H1 (cell line): ENCODE results near the gene GATD1. TPM values are rescaled to one million over a fixed set of nuclear protein-coding genes. Genes with fewer than 3 reads are reported as not detected.
A peak's percentile ranks its signal among the peaks of the same experiment; 100 is the strongest.

Experiments
- CTCF ChIA-PET: fragments of 300-600 bp; sonication (Branson Sonifier 250); formaldehyde crosslinking; loops from one replicate; lab custom pipeline; 2021; ENCODE audit not compliant: partially characterized antibody; lab: Charles Lee
- POLR2A ChIA-PET: fragments of 300-600 bp; sonication (Branson Sonifier 250); formaldehyde crosslinking; loops from one replicate; lab custom pipeline; 2021; ENCODE audit warnings: inconsistent platforms; ENCODE audit not compliant: partially characterized antibody; lab: Charles Lee
- DNase-seq, 2 experiments: peaks; one replicate each; pipeline versions ENCODE4 v3.0.0 to v3.0.0-alpha.2; 2010 to 2022; ENCODE audit warnings: low spot score in 2 of 2, low read depth in 1 of 2, mixed read lengths in 1 of 2
- FAIRE-seq: peaks from 2 replicates; lab custom pipeline; 2011; peaks lifted over from hg19 to GRCh38; lab: Jason Lieb, UNC
- H2AFZ ChIP-seq: 2 replicates; pipeline ENCODE4 v1.8.1; 2012; ENCODE audit warnings: low read length, inconsistent platforms
- H2AK5ac ChIP-seq: 2 replicates; pipeline ENCODE4 v1.6.1; 2013; ENCODE audit warnings: low read depth, low read length
- H2BK120ac ChIP-seq: replicated peaks from 2 replicates; pipeline ENCODE3; 2013; ENCODE audit warnings: low read depth, low read length, inconsistent platforms
- H2BK12ac ChIP-seq: 2 replicates; pipeline ENCODE4 v1.6.1; 2013; ENCODE audit warnings: low read depth, low read length
- H2BK15ac ChIP-seq: 2 replicates; pipeline ENCODE4 v1.6.1; 2013; ENCODE audit warnings: low read length
- H2BK20ac ChIP-seq: 2 replicates; pipeline ENCODE4 v1.6.1; 2013; ENCODE audit warnings: low read length
- H2BK5ac ChIP-seq: 2 replicates; pipeline ENCODE4 v1.6.1; 2013; ENCODE audit warnings: low read depth, low read length
- H3K14ac ChIP-seq: 2 replicates; pipeline ENCODE4 v1.6.1; 2013; ENCODE audit warnings: inconsistent platforms; ENCODE audit not compliant: insufficient read length
- H3K18ac ChIP-seq: 2 replicates; pipeline ENCODE4 v1.6.1; 2013; ENCODE audit warnings: low read length; ENCODE audit errors: extremely low read depth
- H3K23ac ChIP-seq: 2 replicates; pipeline ENCODE4 v1.6.1; 2013; ENCODE audit warnings: inconsistent platforms; ENCODE audit not compliant: insufficient read length
- H3K23me2 ChIP-seq: 2 replicates; pipeline ENCODE4 v1.6.1; 2013; ENCODE audit warnings: low read depth, low read length
- H3K27ac ChIP-seq: 2 replicates; pipeline ENCODE4 v1.6.1; 2011; ENCODE audit warnings: low read depth, low read length, inconsistent platforms
- H3K27me3 ChIP-seq, 4 experiments: replicated peaks in 1 of 4; 1 replicate in 1 of 4; 2 replicates in 3 of 4; pipeline versions ENCODE4 v1.6.1 to v1.8.1; 2011 to 2013; ENCODE audit warnings: low read length in 3 of 4, mild to moderate bottlenecking in 3 of 4, inconsistent platforms in 2 of 4, mixed read lengths in 2 of 4, moderate library complexity in 1 of 4; ENCODE audit not compliant: control insufficient read depth in 3 of 4, insufficient read depth in 3 of 4; ENCODE audit errors: extremely low read depth in 1 of 4
- H3K36me3 ChIP-seq, 4 experiments: 2 replicates each; pipeline versions ENCODE4 v1.6.1 to v1.8.1; 2011 to 2013; ENCODE audit warnings: mild to moderate bottlenecking in 4 of 4, low read length in 3 of 4, moderate library complexity in 2 of 4, control low read depth in 1 of 4, inconsistent platforms in 1 of 4; ENCODE audit not compliant: insufficient read depth in 4 of 4, control insufficient read depth in 2 of 4
- H3K4ac ChIP-seq: replicated peaks from 2 replicates; pipeline ENCODE3; 2013; ENCODE audit warnings: low read length, low read depth, mixed read lengths, inconsistent platforms; ENCODE audit not compliant: insufficient read length
- H3K4me1 ChIP-seq, 4 experiments: replicated peaks in 1 of 4; 1 replicate in 1 of 4; 2 replicates in 3 of 4; pipeline versions ENCODE4 v1.6.1 to v1.8.1; 2011 to 2013; ENCODE audit warnings: low read length in 3 of 4, inconsistent platforms in 2 of 4, mixed read lengths in 1 of 4; ENCODE audit not compliant: insufficient read depth in 4 of 4, control insufficient read depth in 3 of 4
- H3K4me2 ChIP-seq, 2 experiments: 2 replicates each; pipeline versions ENCODE4 v1.6.1 to v1.8.1; 2011 to 2013; ENCODE audit warnings: low read depth in 2 of 2, low read length in 2 of 2, control low read depth in 1 of 2, inconsistent platforms in 1 of 2, mild to moderate bottlenecking in 1 of 2; ENCODE audit not compliant: insufficient read depth in 1 of 2
- H3K4me3 ChIP-seq, 4 experiments: fragments of 200-600, 300-600 bp in 1 of 4; sonication (generic), shearing (Covaris generic), sonication (Bioruptor Twin) in 1 of 4; 2 replicates each; pipeline versions ENCODE4 v1.5.1 to v1.8.1; 2011 to 2016; ENCODE audit warnings: low read length in 4 of 4, low read depth in 3 of 4, control low read depth in 2 of 4, inconsistent platforms in 2 of 4, mild to moderate bottlenecking in 2 of 4, mixed read lengths in 1 of 4, moderate library complexity in 1 of 4; ENCODE audit not compliant: insufficient read depth in 2 of 4; ENCODE audit errors: extremely low read depth in 1 of 4
- H3K56ac ChIP-seq: replicated peaks from 2 replicates; pipeline ENCODE3; 2013; ENCODE audit warnings: low read depth, mild to moderate bottlenecking, mixed read lengths, low read length, inconsistent platforms; ENCODE audit not compliant: insufficient read length
- H3K79me1 ChIP-seq: 2 replicates; pipeline ENCODE4 v1.6.1; 2013; ENCODE audit warnings: low read depth, low read length, control low read depth
- H3K79me2 ChIP-seq, 2 experiments: 2 replicates each; pipeline versions ENCODE4 v1.6.1 to v1.8.1; 2012 to 2013; ENCODE audit warnings: low read length in 2 of 2, mild to moderate bottlenecking in 2 of 2, inconsistent platforms in 1 of 2; ENCODE audit not compliant: insufficient read depth in 2 of 2, control insufficient read depth in 1 of 2
- H3K9ac ChIP-seq, 4 experiments: replicated peaks in 1 of 4; 1 replicate in 1 of 4; 2 replicates in 3 of 4; pipeline versions ENCODE4 v1.6.1 to v1.8.1; 2011 to 2013; ENCODE audit warnings: low read depth in 3 of 4, low read length in 3 of 4, control low read depth in 2 of 4, mild to moderate bottlenecking in 2 of 4, moderate library complexity in 2 of 4, inconsistent platforms in 1 of 4; ENCODE audit errors: extremely low read depth in 1 of 4
- H3K9me3 ChIP-seq, 2 experiments: 2 replicates each; pipeline versions ENCODE4 v1.6.1 to v1.8.1; 2012 to 2013; ENCODE audit warnings: mild to moderate bottlenecking in 2 of 2, moderate library complexity in 2 of 2, control low read depth in 1 of 2, inconsistent platforms in 1 of 2, low read depth in 1 of 2, low read length in 1 of 2, mixed read lengths in 1 of 2; ENCODE audit not compliant: insufficient read depth in 2 of 2
- H4K20me1 ChIP-seq, 2 experiments: replicated peaks in 1 of 2; 2 replicates each; pipeline versions ENCODE3 to v1.8.1; 2011 to 2013; ENCODE audit warnings: inconsistent platforms in 2 of 2, low read length in 2 of 2, mild to moderate bottlenecking in 1 of 2; ENCODE audit not compliant: insufficient read depth in 2 of 2, control insufficient read depth in 1 of 2
- H4K5ac ChIP-seq: 2 replicates; pipeline ENCODE4 v1.6.1; 2013; ENCODE audit warnings: low read length, low read depth, mixed read lengths, inconsistent platforms; ENCODE audit not compliant: insufficient read length
- H4K8ac ChIP-seq: 2 replicates; pipeline ENCODE4 v1.8.0; 2013; ENCODE audit warnings: mild to moderate bottlenecking, moderate library complexity, low read length, inconsistent platforms; ENCODE audit not compliant: insufficient read depth; ENCODE audit errors: extremely low read depth
- H4K91ac ChIP-seq: replicated peaks from 2 replicates; pipeline ENCODE3; 2013; ENCODE audit warnings: low read length, mixed read lengths, inconsistent platforms; ENCODE audit not compliant: insufficient read length
- NRF1 ChIP-seq: IDR thresholded peaks from 2 replicates; pipeline ENCODE4 v1.6.1; 2011; ENCODE audit warnings: mild to moderate bottlenecking, low read depth, low read length, improper control_type of control experiment
- RAD21 ChIP-seq, 2 experiments: IDR thresholded peaks in 1 of 2; conservative IDR thresholded peaks in 1 of 2; 2 replicates each; pipeline ENCODE4 v1.6.1; 2011; ENCODE audit warnings: low read depth in 2 of 2, low read length in 2 of 2, improper control_type of control experiment in 1 of 2, inconsistent platforms in 1 of 2, mild to moderate bottlenecking in 1 of 2, moderate library complexity in 1 of 2
- SAP30 ChIP-seq: fragments of 300-600 bp; sonication (generic); IDR thresholded peaks from 2 replicates; pipeline ENCODE4 v1.7.1; 2012; ENCODE audit warnings: low read length, moderate library complexity, mild to moderate bottlenecking, inconsistent platforms; ENCODE audit not compliant: insufficient read depth, insufficient replicate concordance
- WGBS, 2 experiments: shearing (Covaris generic) in 1 of 2; methylation state at CpG; one replicate each; pipeline versions ENCODE4 v1.1.6 to v1.1.7; 2013 to 2015; ENCODE audit warnings: low lambda C conversion rate in 2 of 2, mixed read lengths in 2 of 2, inconsistent platforms in 1 of 2, low coverage in 1 of 2, missing lambda C conversion rate in 1 of 2; ENCODE audit not compliant: insufficient replicate concordance in 2 of 2, insufficient coverage in 1 of 2, insufficient read length in 1 of 2; ENCODE audit errors: extremely low coverage in 1 of 2, missing lambda C conversion rate in 1 of 2; 5-methylcytosine and 5-hydroxymethylcytosine counted together
- polyA plus RNA-seq, 7 experiments: library from polyadenylated mRNA; depleted of rRNA in 3 of 7; stranded (reverse) in 5 of 7; unstranded in 2 of 7; fragments of >200 nt in 5 of 7; fragments of 200-250 nt in 2 of 7; gene quantifications; 1 replicate in 5 of 7; 2 replicates in 1 of 7; 4 replicates in 1 of 7; pipeline versions ENCODE4 v1.2.1 to v1.2.3, GENCODE V29; 2011 to 2013; ENCODE audit warnings: missing spikeins in 2 of 7, mixed read lengths in 2 of 7
- total RNA-seq: library from RNA; stranded (reverse); fragmentation: NEBNext Ultra II Directional; extraction: Animal tissue kit (Norgen Biotek cat#: 25700); gene quantifications from 2 replicates; pipeline ENCODE4 v1.2.1, GENCODE V29; 2021

Gene GATD1
- total and polyA plus RNA-seq, 2 of the 8 experiments (the other 6 are each of a cell fraction or from before 2014, with no cell fraction given), result 47.5 to 54.8 TPM

DNA sequence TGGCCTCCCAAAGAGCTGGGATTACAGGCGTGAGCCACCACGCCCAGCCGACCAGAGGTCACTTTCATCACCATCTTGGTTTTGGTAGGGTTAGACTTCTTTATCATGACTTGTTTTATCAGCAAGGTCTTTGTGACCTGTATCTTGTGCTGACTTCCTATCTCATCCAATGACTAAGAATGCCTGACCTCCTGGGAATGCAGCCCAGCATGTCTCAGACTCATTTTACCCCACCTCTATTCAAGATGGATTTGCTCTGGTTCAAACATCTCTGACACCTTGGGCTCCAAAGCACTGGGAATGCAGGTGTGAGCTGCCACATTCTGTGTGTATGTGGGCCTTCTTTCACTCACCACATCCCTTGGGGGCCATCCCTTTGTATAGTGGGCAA lies 35.1 kb downstream of the GATD1 start:
- Histone ChIP-seq H3K79me2 (no peaks in the 10 kb centered on the region), H4K5ac (no peak overlapping the region), H2BK15ac (no peak overlapping the region), H2AK5ac (peak overlapping the region; percentile 47; the same call in 1 of the 2 replicates), H3K9ac (no peak overlapping the region; a peak in 1 of 7 replicates), H3K14ac (no peak overlapping the region), H3K4me1 (peaks cover 0 to 9% (median 0%) of the 10 kb centered on the region in 4 experiments; a peak in 2 of 7 replicates), H2BK120ac (peak overlapping the region; percentile 67), H2BK5ac (peak overlapping the region; percentile 26; the same call in 1 of the 2 replicates), H3K79me1 (no peaks in the 10 kb centered on the region), H3K4me2 (no peak overlapping the region), H3K9me3 (no peaks in the 10 kb centered on the region), H3K36me3 (no peaks in the 10 kb centered on the region), H2BK20ac (peak overlapping the region; percentile 84; the same call in 1 of the 2 replicates), H3K56ac (no peak overlapping the region), H3K23ac (no peak overlapping the region), H3K23me2 (peaks cover 2% of the 10 kb centered on the region; the same call in 1 of the 2 replicates), H3K27ac (no peak overlapping the region), H2BK12ac (peak overlapping the region; percentile 73; the same call in 1 of the 2 replicates), H3K18ac (no peak overlapping the region), H3K27me3 (no peaks in the 10 kb centered on the region), H4K8ac (no peak overlapping the region), H3K4ac (peak overlapping the region; percentile 24), H4K91ac (peak overlapping the region; percentile 83), H2AFZ (no peak overlapping the region), H3K4me3 (no peak overlapping the region), H4K20me1 (no peaks in the 10 kb centered on the region)
- CTCF ChIA-PET, result interaction anchor here (1.1 to 26.9 kb wide), 2 partner anchors 15 to 23 kb away, joined by 3 to 395 read pairs; no protein-coding TSS in a partner anchor
- DNase-seq (no peak), FAIRE-seq (no peak)
- 97% methylated on average over 3 of the region's 3 CpGs; no CpG with 5 or more reads in 1 of the 2 experiments for WGBS, 2 experiments
- TF ChIP-seq RAD21 (IDR thresholded peaks at IDR 0.05 in 1 of 2, conservative IDR thresholded peaks at IDR 0.05 in 1 of 2; ENCODE audit: low read depth in 2 of 2, low read length in 2 of 2) (no peak), SAP30 (no peak), NRF1 (no peak)
- POLR2A ChIA-PET, result interaction anchor here (32.3 kb wide), 1 partner anchor 25 kb away, joined by 636 read pairs; the partner anchor contains the start of gene GATD1
